Muscle of back (tissue), 11 donors: ENCODE results near the gene NRG3. TPM values are rescaled to one million over a fixed set of nuclear protein-coding genes. Genes with fewer than 3 reads are reported as not detected.
A peak's percentile ranks its signal among the peaks of the same experiment; 100 is the strongest.
"Not testable (repeated sequence)": the region's sequence is repeated elsewhere in the genome, so short reads cannot be mapped to it uniquely, and the experiment has no call there.

Source experiments
- DNase-seq, 3 donors: peaks; one replicate each; pipeline versions ENCODE4 v3.0.0 to v3.0.0-alpha.2; 2013
- polyA plus RNA-seq, 10 donors: library from polyadenylated mRNA; unstranded; fragments of 120-200 nt; gene quantifications; one replicate each; pipeline ENCODE4 v1.2.1, GENCODE V29; 2013; ENCODE audit not compliant: insufficient read length in 10 of 10

Gene NRG3
- polyA plus RNA-seq, 10 donors = 0.12 to 0.64 (median 0.21) TPM

DNA sequence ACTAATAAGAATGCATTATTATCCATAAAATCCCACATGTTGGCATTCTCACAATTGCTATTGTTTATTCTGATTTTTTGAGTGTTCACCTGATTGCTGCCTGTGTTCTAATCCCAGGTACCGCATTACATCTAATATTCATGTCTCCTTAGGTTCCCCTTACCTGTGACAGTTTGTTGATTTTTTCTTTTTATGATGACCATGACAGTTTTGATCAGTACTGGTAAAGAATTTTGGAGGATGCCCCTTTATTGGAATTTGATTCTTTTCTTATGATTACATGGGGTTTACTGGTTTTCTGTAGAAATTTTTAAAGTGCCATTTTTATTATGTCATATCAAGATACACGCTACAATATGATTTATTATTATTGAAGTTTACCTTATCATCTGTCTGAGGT lies 1091.1 kb downstream of the NRG3 start:
- DNase-seq = no peak

DNA sequence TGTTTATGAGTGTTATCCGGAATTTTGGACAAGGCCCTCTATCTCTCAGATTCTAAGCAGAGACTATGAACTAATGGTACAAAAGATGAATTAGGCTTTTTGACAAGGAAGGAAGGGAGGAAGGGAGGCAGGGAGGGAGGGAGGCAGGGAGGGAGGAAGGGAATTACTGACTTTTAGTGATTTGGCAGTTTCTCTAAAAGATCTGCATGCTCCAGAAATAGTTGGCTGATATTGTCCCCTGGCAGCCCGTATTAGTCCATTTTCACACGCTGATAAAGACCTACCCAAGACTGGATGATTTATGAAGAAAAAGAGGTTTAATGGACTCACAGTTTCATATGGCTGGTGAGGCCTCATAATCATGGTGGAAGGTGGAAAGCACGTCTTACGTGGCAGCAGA lies 1093.5 kb downstream of the NRG3 start:
- peak in 1 of 3 donors; percentile 3 for DNase-seq

DNA sequence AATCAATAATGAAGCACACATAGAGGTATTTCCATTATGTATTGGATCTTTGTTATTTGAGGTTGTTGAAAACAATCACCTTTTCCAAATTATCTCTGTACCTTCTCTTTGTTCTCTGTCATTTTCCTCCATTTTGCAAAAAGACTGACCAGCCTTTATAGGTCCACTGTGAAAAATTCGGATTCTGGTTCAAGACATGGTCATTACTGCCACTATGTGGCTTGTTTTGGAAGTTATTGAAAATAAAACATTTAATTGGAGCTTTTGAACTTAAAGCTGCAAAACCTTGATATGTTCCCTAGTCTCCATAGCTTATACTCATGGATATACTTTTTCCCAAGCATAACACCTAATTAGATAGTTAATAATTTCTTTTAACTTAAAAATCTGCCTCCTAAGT lies 1094.4 kb downstream of the NRG3 start:
- peak in 1 of 3 donors; percentile 11 for DNase-seq

DNA sequence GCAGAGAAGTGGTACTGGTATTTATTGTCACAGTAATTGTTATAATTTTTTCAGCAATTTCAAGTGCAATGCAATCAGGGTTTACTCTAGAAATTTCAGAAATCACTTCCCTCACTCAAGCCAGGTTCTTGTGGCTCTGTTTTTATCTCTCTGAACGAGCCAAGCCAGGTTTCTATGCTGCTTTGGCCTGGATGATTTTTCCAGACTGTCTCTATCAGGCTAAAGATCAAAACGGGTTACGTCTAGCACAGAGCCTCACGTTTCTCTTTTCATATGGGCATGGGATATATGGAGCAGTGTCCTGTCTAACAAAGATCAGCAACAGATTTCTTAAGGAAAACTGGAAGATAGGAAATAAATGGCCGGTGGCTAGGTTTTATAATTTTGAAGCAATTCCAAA lies 1105.3 kb downstream of the NRG3 start:
- peak in 1 of 3 donors; percentile 11 for DNase-seq

DNA sequence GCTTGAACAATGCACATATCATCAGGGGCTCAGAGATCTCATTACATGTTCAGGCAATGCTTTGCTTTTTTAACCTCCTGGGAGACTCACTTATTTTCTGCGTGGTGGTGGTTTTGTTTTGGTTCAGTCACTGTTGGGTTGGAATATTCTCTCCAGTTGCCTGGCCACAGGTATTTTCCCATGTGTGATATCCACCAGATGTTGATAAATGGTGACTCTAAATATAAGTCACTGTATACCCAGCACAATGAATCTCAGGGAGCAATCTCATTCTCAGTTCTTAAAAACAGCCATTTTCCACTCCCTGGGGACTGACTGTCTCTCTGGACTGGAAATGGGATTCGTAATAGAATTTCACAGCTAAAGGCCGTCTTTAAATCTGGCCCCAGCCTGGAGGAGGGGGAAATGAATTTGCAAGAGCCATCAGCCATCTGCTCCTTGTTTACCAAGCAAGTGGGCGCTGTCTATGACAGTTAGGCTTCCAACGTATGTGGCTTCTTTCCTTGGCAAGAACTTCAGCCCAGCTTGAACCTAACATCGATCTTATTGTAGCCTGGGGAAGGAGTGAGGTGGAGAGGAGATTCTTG lies 1106.2 kb downstream of the NRG3 start:
- DNase-seq = peak in 1 of 3 donors; percentile 56

DNA sequence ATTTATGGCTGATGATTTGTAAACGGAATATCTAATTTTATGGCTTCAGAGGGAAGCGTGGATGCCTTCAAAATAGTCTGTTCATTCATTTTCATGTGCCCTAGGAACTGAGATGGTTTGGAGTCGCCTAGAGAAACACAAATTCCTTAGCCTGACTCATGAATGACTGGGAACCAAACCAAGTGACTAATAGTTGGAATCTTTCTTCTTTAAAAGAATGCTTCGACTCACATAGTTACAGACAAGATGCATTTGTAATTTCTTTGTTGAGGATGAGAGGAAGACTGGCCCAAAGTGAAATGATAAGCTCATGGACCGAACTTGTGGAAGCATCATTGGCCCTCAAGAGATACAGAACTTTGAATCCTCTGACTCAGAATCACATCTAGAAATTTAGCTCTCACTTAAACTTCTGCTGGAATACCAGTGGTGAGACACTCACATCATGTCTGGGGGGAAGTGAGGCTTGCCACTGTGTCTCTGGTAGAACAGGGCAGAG lies 1107.2 kb downstream of the NRG3 start:
- peak; percentile 76 to 94 (median 81) for DNase-seq

DNA sequence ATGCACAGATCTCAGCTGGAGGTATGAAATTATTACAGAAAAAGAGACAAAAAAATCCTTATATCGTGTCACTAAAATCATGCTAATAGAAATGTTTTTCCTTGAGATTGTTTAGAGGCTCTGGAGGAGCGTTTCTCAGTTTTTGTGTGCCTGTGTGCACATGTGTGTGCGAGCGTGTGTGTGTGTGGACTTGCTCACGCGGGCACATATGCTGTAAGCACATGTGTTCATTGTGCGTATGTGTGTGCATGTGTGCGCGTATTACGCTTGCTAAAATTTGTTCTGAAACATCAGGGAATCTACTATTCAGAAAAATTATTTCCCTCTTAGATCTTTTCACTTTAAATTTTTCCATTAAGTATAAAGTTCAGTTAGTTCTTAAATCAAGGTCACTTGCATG lies 1111.2 kb downstream of the NRG3 start:
- no peak for DNase-seq

DNA sequence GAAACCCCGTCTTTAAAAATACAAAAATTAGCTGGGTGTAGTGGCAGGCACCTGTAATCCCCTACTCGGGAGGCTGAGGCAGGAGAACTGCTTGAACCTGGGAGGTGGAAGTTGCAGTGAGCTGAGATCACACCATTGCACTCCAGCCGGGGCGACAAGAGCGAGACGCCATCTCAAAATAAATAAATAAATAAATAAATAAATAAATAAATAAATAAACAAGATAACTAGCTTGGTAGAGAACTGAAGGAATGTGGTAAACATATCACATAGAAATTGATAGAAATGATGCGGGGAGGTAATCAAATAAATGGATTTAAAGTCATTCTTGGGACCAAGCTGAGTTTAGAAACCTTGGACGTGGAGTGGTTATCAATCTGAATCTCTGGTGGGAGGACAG lies 1131.5 kb downstream of the NRG3 start:
- not testable (repeated sequence) for DNase-seq

DNA sequence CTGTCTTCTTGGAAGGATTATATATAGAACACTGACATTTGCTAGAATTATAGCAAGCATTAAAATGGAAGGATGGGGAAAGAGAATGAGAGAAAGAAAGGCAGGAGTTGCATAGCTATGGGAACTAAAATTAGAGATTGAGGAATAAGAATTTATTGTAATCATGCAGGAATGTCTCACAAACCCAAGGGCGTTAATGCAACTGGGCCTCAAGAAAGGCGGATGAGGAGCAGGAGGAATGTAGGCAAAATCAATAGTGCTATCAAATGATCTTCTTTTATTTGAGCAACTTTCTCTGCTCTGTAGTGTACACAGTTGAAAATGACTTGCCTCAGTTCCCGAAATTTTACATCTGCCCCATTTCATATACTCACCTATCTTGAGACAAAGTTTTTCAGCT lies 1132.5 kb downstream of the NRG3 start:
- no peak for DNase-seq

DNA sequence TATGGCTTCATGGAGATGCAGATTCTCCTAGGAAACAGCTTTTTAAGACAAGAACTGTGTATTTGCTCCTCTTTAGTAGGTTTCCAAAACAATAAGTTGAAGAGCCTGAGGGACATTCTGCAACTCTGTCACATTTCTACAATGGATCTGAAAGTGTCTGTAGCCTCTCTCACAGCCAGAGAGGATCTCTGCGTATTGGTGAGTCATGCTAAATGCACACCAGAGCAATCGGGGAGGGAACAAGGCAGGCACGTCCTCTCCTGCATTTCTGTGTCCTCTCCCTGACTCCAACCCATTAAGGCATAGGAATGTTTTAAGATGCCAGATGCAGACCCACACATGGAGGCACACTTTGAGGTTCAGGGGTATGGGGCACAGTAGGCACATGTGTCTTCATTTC lies 1137.9 kb downstream of the NRG3 start:
- DNase-seq = peak in 1 of 3 donors; percentile 36

DNA sequence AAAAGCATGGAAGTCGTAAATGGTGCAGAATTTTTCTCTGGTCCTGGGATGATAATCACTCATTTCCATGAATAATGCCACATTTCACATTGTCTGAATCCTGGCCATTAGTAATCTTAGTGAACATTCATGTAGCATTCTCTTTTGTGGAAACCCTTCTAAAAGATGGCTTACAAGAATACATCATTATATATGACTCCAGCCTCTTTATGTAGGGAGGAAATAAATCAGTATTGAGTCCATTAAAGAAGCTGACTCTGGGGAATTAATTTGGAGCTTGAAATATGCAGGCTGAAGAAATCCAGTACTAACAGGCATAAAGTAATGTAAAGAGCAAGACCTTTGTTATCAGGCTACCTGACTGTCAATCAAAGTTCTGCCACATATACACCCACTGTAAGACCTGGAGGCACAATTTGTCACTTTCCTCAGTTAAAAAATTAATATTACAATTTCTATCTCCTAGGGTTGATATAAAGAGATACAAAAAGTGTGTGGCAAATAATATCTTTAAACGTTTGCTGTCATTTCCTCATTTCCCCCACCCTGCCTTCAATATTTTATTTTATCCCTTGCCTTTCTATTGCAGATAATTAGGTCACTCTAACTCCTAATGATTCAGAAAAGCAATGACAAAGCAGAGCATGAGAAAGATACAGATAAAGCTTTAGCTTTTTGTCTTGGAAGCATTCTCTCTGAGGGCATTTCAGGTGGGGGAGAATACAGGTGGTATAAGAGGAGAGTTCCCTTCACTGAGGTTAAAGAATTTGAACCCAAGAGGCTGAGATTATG lies 1142.3 kb downstream of the NRG3 start:
- no peak for DNase-seq

DNA sequence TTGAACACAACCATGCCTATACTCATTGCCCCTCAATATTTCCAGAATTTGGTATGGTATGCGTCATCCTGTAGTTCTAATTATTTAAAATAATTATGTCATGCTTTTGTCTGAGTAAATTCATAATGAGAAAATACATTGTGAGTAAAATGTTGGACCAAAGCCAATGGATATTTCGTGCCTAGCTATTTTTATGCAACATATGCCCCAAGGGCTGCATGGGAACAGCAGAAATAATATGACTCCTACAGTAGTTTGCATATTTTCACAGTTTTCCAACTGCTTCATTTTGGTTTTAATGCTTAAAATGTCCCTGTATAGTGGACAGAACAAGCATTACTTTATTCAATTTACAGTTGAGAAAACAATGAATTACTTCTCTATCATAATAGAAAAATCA lies 1148.7 kb downstream of the NRG3 start:
- DNase-seq = peak; percentile 7 to 18 (median 8)
